SJSA1 (cell line): ENCODE data around the gene MGAT1. TPM values are rescaled to one million over a fixed set of nuclear protein-coding genes. Genes with fewer than 3 reads are reported as not detected.
"Not testable (repeated sequence)": the region's sequence is repeated elsewhere in the genome, so short reads cannot be mapped to it uniquely, and the experiment has no call there.

Experiments
- DNase-seq, 2 experiments: peaks; one replicate each; pipeline ENCODE4 v3.0.0-alpha.2; 2015 to 2020; ENCODE audit warnings: low spot score in 2 of 2, low read depth in 1 of 2
- H3K27ac ChIP-seq: fragments of 250-450 bp; sonication (Bioruptor Pico); 2 replicates; pipeline ENCODE4 v1.5.1; 2020; ENCODE audit warnings: mild to moderate bottlenecking, moderate library complexity
- H3K27me3 ChIP-seq: fragments of 250-450 bp; sonication (Bioruptor Pico); replicated peaks from 2 replicates; pipeline ENCODE4 v1.5.1; 2020; ENCODE audit warnings: mild to moderate bottlenecking, moderate library complexity
- H3K36me3 ChIP-seq: fragments of 250-450 bp; sonication (Bioruptor Pico); 2 replicates; pipeline ENCODE4 v1.5.1; 2020; ENCODE audit warnings: mild to moderate bottlenecking
- H3K4me1 ChIP-seq: fragments of 250-450 bp; sonication (Bioruptor Pico); replicated peaks from 2 replicates; pipeline ENCODE4 v1.6.1; 2021; ENCODE audit warnings: mild to moderate bottlenecking
- H3K4me3 ChIP-seq: fragments of 250-450 bp; sonication (Bioruptor Pico); 2 replicates; pipeline ENCODE4 v1.5.1; 2020; ENCODE audit warnings: mild to moderate bottlenecking
- H3K9me3 ChIP-seq: fragments of 250-450 bp; sonication (Bioruptor Pico); replicated peaks from 2 replicates; pipeline ENCODE4 v1.5.1; 2020; ENCODE audit warnings: mild to moderate bottlenecking
- total RNA-seq: library from RNA; depleted of rRNA; stranded (reverse); fragments of >200 nt; shearing (Covaris generic); gene quantifications from 2 replicates; pipeline ENCODE4 v1.2.3, GENCODE V29; 2014

Gene MGAT1
- total RNA-seq, 1 experiment from 2014 or later, result 123 TPM

DNA sequence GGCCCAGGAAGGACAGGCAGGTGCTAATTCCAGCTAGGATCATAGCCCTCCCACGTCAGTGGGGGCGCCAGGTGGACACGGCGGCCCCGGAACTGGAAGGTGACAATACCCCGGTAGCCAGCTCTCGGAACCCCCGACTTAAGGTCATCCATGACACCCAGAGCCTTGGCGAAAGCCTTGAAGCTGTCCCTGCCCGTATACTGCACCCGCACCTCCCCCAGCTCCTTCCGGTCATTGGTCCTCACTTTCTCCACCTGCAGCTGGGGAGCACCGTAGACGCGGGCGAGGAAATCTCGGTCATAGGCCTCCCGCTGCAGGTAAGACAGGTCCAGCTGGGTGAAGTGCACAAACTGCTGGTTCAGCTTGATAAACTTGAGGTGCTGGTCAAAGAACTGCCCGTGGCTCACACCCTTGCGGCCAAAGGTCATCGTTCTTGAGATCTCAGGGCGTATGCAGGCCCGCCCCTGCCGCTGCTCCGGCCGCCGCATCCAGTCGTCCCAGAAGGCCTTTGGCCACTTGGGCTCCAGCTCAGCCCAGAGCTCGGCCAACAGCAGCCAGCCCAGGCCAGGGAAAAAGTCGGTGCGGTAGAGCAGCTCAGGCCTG lies 10.9 kb downstream of the MGAT1 start:
- H3K4me1 ChIP-seq, result peaks cover 10% of the 10 kb centered on the region
- peaks cover 85% of the 10 kb centered on the region for H3K36me3 ChIP-seq
- H3K27ac ChIP-seq, result no peak overlapping the region
- DNase-seq, result peak in 1 of 2 experiments; percentile 41
- no peaks in the 10 kb centered on the region for H3K27me3 ChIP-seq
- no peak overlapping the region for H3K4me3 ChIP-seq
- H3K9me3 ChIP-seq, result no peaks in the 10 kb centered on the region

DNA sequence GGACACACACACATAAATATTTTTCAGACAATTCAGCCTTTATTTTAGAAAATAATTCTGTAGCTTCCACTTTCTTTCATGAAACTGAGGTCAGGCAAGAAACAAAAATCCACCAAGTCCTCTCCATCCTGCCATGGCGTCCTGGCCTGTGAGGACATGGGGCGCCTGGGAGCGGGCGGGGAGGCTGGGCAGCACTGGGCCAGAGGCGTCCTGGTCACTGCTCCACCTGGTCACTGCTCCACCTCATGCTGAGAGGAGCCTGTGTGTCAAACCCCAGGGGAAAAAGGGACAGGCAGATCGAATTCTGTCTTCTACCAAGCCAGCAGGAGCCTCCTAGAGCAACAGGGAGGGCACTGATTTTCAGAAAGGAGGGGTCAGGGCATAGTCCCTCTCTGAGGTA lies 12.1 kb downstream of the MGAT1 start:
- H3K9me3 ChIP-seq, result no peaks in the 10 kb centered on the region
- peaks cover 22% of the 10 kb centered on the region for H3K4me1 ChIP-seq
- no peak overlapping the region for H3K27ac ChIP-seq
- no peaks in the 10 kb centered on the region for H3K27me3 ChIP-seq
- H3K4me3 ChIP-seq, result no peak overlapping the region
- DNase-seq, result peak in 1 of 2 experiments; percentile 44
- H3K36me3 ChIP-seq, result peaks cover 82% of the 10 kb centered on the region

DNA sequence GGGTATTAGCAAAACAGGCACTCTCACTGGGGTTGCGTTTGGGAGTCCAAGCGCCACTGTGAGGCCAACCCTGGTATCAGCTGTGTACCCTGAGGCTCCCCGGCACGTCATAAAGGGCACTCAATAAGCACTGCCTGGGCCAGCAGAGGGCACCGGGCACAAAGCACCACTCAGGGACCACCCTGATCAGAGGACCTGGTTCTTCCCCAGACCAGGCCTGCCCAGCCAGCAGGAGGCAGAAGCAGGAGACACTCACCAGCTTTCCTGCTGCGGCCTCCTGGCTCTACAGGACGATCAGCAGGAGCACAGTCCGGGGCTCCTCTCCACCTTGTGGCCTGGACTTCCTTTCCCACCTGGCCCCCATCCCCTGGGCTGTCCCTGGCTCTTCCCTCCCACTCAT lies 12.6 kb downstream of the MGAT1 start:
- Histone ChIP-seq H3K36me3 (peaks cover 79% of the 10 kb centered on the region), H3K27ac (no peak overlapping the region), H3K4me1 (peaks cover 27% of the 10 kb centered on the region), H3K9me3 (no peaks in the 10 kb centered on the region), H3K27me3 (no peaks in the 10 kb centered on the region), H3K4me3 (no peak overlapping the region)
- peak in 1 of 2 experiments; percentile 69 for DNase-seq

DNA sequence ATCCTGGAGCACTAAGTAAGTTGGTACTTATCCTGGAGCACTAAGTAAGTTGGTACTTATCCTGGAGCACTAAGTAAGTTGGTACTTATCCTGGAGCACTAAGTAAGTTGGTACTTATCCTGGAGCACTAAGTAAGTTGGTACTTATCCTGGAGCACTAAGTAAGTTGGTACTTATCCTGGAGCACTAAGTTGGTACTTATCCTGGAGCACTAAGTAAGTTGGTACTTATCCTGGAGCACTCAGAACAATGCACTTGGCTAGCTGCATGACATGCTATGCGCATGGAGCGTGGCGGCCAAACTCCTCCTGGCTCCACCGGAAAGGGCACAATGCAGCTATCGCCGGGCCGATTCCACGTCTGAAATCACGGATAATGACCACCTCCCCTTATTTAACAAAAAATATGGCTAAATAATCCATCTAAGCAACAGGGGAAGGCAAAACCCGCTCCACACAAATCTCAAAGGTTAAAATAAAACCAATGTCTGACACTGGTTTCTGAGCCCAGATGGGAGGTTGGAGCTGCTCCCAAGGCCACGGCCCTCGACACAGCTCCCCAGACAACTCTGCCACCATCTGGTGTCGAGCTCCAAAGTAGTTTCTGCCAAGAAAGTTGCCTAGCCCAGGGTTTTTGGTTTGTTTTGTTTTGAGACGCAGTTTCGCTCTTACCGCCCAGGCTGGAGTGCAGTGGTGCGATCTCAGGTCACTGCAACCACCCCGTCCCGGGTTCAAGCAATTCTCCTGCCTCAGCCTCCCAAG lies 13.8 kb downstream of the MGAT1 start:
- H3K9me3 ChIP-seq, H3K4me3 ChIP-seq, H3K27ac ChIP-seq, H3K27me3 ChIP-seq: not testable (repeated sequence)
- Histone ChIP-seq H3K36me3 (peaks cover 72% of the 10 kb centered on the region), H3K4me1 (peaks cover 37% of the 10 kb centered on the region)
- DNase-seq, result peak in 1 of 2 experiments; percentile 41

DNA sequence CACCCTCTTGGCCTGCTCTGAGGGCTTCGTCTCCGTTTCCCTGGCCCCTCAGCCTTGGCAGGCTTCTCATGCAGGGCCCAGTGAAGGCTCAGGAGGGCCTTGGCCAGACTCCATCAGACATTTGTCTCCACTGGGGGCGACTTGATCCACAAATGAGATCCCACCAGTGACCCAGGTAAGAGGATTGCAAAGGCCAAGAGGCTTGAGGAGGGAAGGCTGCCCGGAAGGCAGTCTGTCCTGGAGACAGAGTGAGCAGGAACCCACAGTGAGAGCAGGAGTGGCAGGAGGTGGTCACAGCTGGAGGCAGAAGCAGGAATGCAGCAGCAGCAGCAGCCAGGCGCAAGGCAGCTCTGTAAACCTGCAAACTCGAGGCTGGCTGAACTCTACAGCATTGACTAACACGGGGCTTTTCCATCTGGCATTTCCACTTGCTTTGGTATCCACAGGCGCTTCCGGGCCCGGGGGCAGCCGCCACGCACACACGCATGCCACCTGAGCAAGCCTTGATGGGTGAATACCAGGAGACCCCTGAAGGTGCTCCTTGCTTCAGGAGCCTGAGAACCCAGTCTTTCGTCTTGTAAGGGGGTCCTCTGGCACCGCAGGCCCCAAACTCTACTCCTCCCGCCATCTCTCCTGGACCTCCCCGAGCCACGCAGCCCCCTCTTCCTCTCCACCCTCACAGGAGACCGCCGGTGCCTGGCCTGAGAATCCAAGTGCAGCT lies 14.7 kb downstream of the MGAT1 start:
- no peaks in the 10 kb centered on the region for H3K9me3 ChIP-seq
- peaks cover 62% of the 10 kb centered on the region for H3K36me3 ChIP-seq
- H3K4me1 ChIP-seq, result peaks cover 44% of the 10 kb centered on the region
- peak in 1 of 2 experiments; percentile 38 for DNase-seq
- H3K4me3 ChIP-seq, result no peak overlapping the region
- no peaks in the 10 kb centered on the region for H3K27me3 ChIP-seq
- no peak overlapping the region for H3K27ac ChIP-seq

DNA sequence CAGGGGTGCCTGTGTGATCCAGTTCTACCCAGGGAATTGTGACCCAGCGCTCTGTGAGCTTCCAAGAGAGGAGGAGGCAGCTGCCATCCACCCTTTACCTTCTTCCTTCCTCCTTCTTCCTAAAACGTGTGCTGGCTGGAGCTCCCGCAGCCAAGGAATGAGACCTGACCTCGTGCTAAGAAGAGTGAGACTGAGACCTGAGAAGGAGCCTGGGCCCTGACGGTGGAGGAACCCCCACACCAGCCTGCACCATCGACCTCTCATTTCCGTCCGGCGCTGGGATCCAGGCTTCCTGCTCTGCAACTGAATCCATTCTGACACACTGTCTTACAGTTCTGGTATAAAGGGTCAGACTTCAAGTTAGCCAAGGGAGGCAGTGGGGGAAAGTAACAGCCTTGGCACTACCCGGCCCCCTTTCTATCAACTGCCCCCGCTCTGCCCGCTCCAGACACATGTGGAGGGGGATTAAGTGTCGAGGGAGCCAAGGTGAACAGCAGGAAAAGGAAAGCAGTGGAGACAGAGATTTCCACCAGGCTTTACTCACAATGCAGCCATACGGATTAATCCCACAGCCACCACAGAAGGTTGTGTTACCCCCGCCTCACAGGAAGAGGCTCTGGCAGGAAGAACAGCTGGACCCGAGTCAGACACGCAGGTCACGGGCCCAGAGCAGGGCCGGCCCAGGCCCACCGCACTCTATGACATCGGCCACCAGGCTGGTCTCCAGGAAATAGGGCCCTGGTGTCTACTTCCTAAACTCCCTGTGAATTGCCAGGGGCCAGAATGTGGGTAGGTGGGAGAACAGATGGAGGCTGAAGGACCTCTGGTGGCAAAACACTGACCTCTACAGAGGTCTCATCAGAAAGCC lies 15.8 kb downstream of the MGAT1 start:
- H3K4me1 ChIP-seq, result peaks cover 44% of the 10 kb centered on the region
- no peak overlapping the region for H3K4me3 ChIP-seq
- H3K27me3 ChIP-seq, result no peaks in the 10 kb centered on the region
- peak; percentile 12 to 53 for DNase-seq
- peaks cover 51% of the 10 kb centered on the region for H3K36me3 ChIP-seq
- no peaks in the 10 kb centered on the region for H3K9me3 ChIP-seq
- peak overlapping the region; percentile 89 for H3K27ac ChIP-seq

DNA sequence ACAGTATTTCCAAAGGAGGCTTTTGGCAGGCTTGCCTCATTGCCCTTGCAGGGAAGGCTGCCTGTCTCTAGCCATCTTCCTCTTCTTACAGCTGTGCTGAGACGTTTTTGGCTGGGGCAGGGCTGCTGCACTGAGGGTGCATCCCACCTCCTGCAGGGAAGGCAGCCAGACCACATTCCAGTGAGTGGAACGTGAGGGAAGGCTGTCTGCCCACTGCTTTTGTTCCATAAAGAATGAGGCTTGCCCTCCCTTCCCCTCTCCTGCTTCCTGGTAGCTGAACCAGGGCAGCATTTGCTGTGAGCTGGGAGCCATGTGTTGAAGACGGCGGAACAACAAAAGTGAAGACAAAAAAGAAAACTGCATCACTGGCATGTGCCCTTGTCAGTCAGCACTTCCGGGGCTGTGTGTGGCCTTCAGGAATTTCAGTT lies 16.8 kb downstream of the MGAT1 start:
- DNase-seq, result peak; percentile 92 to 94
- H3K27me3 ChIP-seq, result no peaks in the 10 kb centered on the region
- H3K27ac ChIP-seq, result peak overlapping the region; percentile 89
- peaks cover 44% of the 10 kb centered on the region for H3K4me1 ChIP-seq
- peaks cover 41% of the 10 kb centered on the region for H3K36me3 ChIP-seq
- no peak overlapping the region for H3K4me3 ChIP-seq
- H3K9me3 ChIP-seq, result no peaks in the 10 kb centered on the region

DNA sequence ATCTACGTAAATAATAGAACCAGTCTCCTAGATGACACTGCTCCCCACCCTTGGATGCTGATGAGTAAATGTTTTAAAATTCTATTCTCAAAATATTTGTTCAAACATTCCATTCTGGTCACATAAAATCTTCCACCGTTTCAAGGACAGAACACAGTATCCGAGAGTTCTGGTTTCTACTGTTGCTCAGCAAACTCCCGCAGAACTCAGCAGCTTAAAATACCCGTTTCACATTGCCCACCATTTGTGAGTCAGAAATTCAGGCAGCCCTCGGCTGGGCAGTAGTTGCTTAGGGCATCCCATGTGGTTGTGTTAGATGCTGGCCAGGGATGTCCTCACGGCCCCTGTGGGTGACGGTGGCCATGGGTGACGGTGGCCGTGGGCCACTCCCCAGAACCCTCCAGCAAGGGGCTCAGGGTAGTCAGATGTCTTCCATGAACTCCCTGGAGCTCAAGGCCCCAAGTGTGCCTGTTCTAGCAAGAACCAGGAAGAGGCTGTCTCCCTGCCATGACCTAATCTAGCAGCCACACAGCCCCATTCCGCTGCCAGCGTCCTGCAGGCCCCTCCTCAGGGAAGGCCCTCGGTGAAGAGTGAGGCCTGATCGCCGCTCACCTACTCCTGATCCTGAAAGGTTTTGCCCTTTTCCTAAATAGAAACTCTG lies 17.4 kb downstream of the MGAT1 start:
- Histone ChIP-seq H3K27ac (peak overlapping the region; percentile 89), H3K4me1 (peaks cover 44% of the 10 kb centered on the region), H3K27me3 (no peaks in the 10 kb centered on the region), H3K36me3 (peaks cover 36% of the 10 kb centered on the region), H3K4me3 (no peak overlapping the region), H3K9me3 (no peaks in the 10 kb centered on the region)
- peak; percentile 85 for DNase-seq

DNA sequence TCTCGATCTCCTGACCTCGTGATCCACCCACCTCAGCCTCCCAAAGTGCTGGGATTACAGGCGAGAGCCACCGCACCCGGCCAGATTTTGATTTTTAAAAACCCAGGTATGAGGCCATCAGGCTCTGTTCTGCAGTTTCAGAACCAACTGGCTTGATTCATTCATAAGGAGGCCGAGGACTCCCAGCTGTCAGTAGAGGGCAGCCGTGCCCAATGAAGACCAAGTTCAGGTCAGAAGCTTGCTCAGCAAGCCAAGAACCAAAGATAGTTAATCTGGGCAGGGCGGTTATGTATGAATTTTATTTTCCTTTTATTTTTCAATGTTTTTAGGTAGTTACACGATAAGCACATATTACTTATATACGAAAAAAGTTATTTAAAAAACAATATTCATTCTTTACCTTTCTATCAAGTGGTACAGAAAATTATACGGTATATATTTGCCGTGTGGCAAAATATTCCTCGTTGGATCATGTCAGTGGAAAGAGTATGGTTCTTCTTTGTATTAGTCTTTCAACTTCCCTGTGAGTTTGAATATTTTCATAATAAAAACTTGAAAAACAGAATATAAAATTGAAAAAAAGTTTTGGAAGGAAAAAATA lies 18.0 kb downstream of the MGAT1 start:
- peak in 1 of 2 experiments; percentile 89 for DNase-seq
- H3K27me3 ChIP-seq, result no peaks in the 10 kb centered on the region
- peak overlapping the region; percentile 89 for H3K27ac ChIP-seq
- H3K36me3 ChIP-seq, result peaks cover 29% of the 10 kb centered on the region
- H3K9me3 ChIP-seq, result no peaks in the 10 kb centered on the region
- no peak overlapping the region for H3K4me3 ChIP-seq
- peaks cover 44% of the 10 kb centered on the region for H3K4me1 ChIP-seq

DNA sequence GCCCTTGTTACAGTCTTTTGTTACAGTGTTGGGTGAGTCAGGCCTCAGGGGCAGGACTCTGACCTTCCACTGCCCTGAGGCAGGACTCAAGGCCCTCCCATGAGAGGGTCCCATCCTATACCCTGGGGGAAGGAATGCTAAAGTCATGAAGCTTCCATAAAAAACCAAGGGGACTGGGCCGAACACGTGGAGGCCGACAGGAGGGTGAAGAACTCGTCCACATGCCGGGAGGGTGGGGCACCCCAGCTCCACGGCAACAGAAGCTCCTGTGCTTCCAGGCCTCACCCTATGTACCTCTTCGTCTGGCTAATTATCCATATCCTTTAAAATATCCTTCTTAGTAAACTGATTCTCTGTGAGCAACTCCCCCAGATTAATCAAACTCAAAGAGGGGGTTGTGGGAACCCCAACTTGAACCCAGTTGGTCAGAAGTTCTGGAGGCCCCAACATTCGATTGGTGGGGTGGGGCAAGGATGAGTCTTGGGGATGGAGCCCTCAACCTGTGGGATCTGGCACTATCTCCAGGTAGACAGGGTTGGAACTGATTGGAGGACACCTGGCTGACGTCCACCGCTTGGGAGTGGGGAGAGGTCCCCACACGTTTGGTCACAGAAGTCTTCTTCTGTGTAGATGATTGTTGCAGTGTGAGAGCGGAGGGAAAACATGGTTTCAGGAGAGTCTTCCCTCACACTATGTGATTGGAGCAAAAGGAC lies 19.1 kb downstream of the MGAT1 start:
- no peak for DNase-seq
- no peak overlapping the region for H3K4me3 ChIP-seq
- no peaks in the 10 kb centered on the region for H3K27me3 ChIP-seq

DNA sequence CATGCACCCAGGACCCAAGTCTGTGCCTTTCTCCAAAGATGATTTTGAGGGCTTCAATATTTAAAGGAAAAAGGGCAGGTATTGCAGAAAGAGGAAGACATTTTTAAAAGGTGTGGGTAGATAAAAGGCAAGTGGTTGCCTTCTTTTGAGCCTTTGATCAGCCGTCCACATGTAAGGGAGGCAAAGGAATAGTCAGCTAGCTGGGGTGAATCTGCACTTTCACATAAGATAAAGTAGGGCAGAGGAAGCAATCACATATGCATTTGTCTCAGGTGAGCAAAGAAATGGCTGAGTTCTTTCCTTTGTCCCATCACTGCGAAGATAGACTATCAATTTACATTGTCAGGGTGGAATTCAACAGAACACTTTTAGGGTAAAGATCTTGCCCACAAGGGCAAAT lies 19.9 kb downstream of the MGAT1 start:
- Histone ChIP-seq H3K27me3 (no peaks in the 10 kb centered on the region), H3K9me3 (no peaks in the 10 kb centered on the region), H3K4me3 (no peak overlapping the region), H3K27ac (no peak overlapping the region), H3K36me3 (peaks cover 15% of the 10 kb centered on the region), H3K4me1 (peaks cover 44% of the 10 kb centered on the region)
- DNase-seq, result no peak

More for the DNA sequence above, 19.1 kb downstream of the MGAT1 start:
- Histone ChIP-seq H3K4me1 (peaks cover 44% of the 10 kb centered on the region), H3K27ac (no peak overlapping the region), H3K36me3 (peaks cover 21% of the 10 kb centered on the region), H3K9me3 (no peaks in the 10 kb centered on the region)

DNA sequence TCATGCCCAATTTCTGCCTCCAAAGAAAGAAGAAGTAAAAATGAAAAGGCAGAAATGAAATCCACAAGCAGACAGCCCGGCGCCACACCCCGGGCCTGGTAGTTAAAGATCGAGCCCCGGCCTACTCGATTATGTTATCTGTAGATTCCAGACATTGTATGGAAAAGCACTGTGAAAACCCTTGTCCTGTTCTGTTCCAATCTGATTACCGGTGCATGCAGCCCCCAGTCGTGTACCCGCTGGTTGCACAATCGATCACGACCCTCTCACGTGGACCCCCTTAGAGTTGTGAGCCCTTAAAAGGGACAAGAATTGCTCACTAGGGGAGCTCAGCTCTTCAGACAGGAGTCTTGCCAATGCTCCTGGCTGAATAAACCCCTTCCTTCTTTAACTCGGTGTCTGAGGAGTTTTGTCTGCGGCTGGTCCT lies 20.7 kb downstream of the MGAT1 start:
- H3K36me3 ChIP-seq, H3K4me3 ChIP-seq, H3K27me3 ChIP-seq, DNase-seq, H3K9me3 ChIP-seq, H3K27ac ChIP-seq: not testable (repeated sequence)
- H3K4me1 ChIP-seq, result peaks cover 36% of the 10 kb centered on the region
